WTC11 (cell line): ENCODE measurements around the gene CCDC57. TPM values are rescaled to one million over a fixed set of nuclear protein-coding genes. Genes with fewer than 3 reads are reported as not detected.

Source experiments
- ATAC-seq: fragments of 200-7000 bp; cut with Tn5 transposase; 2 replicates; pipeline ENCODE4 v1.10.0; 2021; ENCODE audit warnings: mild to moderate bottlenecking, moderate library complexity
- CTCF ChIA-PET: fragments of 300-600 bp; sonication (Branson Sonifier 250); formaldehyde crosslinking; loops from one replicate; lab custom pipeline; 2021; ENCODE audit warnings: antibody characterized with exemption; lab: Charles Lee
- POLR2A ChIA-PET: fragments of 350-600 bp; sonication (Branson Sonifier 250); formaldehyde crosslinking; loops from one replicate; lab custom pipeline; 2021; ENCODE audit warnings: antibody characterized with exemption; lab: Charles Lee
- DNase-seq: peaks from one replicate; pipeline ENCODE4 v3.0.0; 2021; ENCODE audit warnings: low spot score
- H3K27ac Mint-ChIP-seq: 2 replicates; pipeline ENCODE4 v1.8.0; 2021; ENCODE audit warnings: mixed read lengths
- H3K27me3 Mint-ChIP-seq: 2 replicates; pipeline ENCODE4 v1.8.0; 2021; ENCODE audit warnings: low read depth, mild to moderate bottlenecking, moderate library complexity, mixed read lengths
- H3K36me3 Mint-ChIP-seq: 2 replicates; pipeline ENCODE4 v1.8.0; 2021; ENCODE audit warnings: mixed read lengths
- H3K4me1 Mint-ChIP-seq: 2 replicates; pipeline ENCODE4 v1.8.0; 2022; ENCODE audit warnings: mixed read lengths
- H3K4me3 Mint-ChIP-seq: 2 replicates; pipeline ENCODE4 v1.8.0; 2021; ENCODE audit warnings: mild to moderate bottlenecking, moderate library complexity, mixed read lengths
- H3K9me3 Mint-ChIP-seq: 2 replicates; pipeline ENCODE4 v1.8.0; 2021; ENCODE audit warnings: mixed read lengths
- ATF6 ChIP-seq: sonication (generic); formaldehyde crosslinking; IDR thresholded peaks from 2 replicates; pipeline ENCODE4 v1.8.1; 2023; ENCODE audit warnings: mild to moderate bottlenecking, missing genetic modification reagents
- CREM ChIP-seq: sonication (generic); formaldehyde crosslinking; IDR thresholded peaks from 2 replicates; pipeline ENCODE4 v1.8.1; 2022; ENCODE audit warnings: mild to moderate bottlenecking, missing genetic modification reagents, moderate library complexity
- ELF4 ChIP-seq: sonication (generic); formaldehyde crosslinking; IDR thresholded peaks from 2 replicates; pipeline ENCODE4 v1.8.1; 2022; ENCODE audit warnings: low read depth, mild to moderate bottlenecking, moderate library complexity, missing genetic modification reagents
- FOXK1 ChIP-seq: sonication (generic); formaldehyde crosslinking; IDR thresholded peaks from 2 replicates; pipeline ENCODE4 v1.8.0; 2022; ENCODE audit warnings: mild to moderate bottlenecking, moderate library complexity, missing genetic modification reagents
- PRRX2 ChIP-seq: fragments of 250-450 bp; sonication (Bioruptor Pico); IDR thresholded peaks from 2 replicates; pipeline ENCODE4 v1.8.0; 2021; ENCODE audit warnings: mild to moderate bottlenecking
- SMAD4 ChIP-seq: sonication (generic); formaldehyde crosslinking; IDR thresholded peaks from 2 replicates; pipeline ENCODE4 v1.8.0; 2022; ENCODE audit warnings: mild to moderate bottlenecking, missing genetic modification reagents
- ZBTB43 ChIP-seq: sonication (generic); formaldehyde crosslinking; IDR thresholded peaks from 2 replicates; pipeline ENCODE4 v1.8.1; 2023; ENCODE audit warnings: mild to moderate bottlenecking, missing genetic modification reagents
- ZNF138 ChIP-seq: sonication (generic); formaldehyde crosslinking; conservative IDR thresholded peaks from 2 replicates; pipeline ENCODE4 v1.8.1; 2022; ENCODE audit warnings: mild to moderate bottlenecking, moderate library complexity, missing genetic modification reagents
- total RNA-seq: library from RNA; stranded (reverse); gene quantifications from 3 replicates; pipeline ENCODE4 v1.2.3, GENCODE V29; 2021
- TF ChIP-seq, protein P1 (sequence below): fragments of 200-600 bp; IDR thresholded peaks from 2 replicates; pipeline ENCODE4 v1.8.0; 2022; ENCODE audit warnings: antibody characterized with exemption
- TF ChIP-seq, protein P2 (sequence below): fragments of 250-450 bp; sonication (Bioruptor Pico); IDR thresholded peaks from 2 replicates; pipeline ENCODE4 v1.9.0; 2021; ENCODE audit warnings: mild to moderate bottlenecking
- TF ChIP-seq, protein P3 (sequence below): sonication (generic); formaldehyde crosslinking; IDR thresholded peaks from 2 replicates; pipeline ENCODE4 v1.8.0; 2022; ENCODE audit warnings: mild to moderate bottlenecking, missing genetic modification reagents
- TF ChIP-seq, protein P4 (sequence below): sonication (generic); formaldehyde crosslinking; IDR thresholded peaks from 2 replicates; pipeline ENCODE4 v1.8.1; 2022; ENCODE audit warnings: low read depth, mild to moderate bottlenecking, moderate library complexity, missing genetic modification reagents, borderline replicate concordance
- TF ChIP-seq, protein P5 (sequence below): sonication (generic); formaldehyde crosslinking; IDR thresholded peaks from 2 replicates; pipeline ENCODE4 v1.8.1; 2022; ENCODE audit warnings: missing genetic modification reagents, borderline replicate concordance

CCDC57 gene
- total RNA-seq, 1 experiment from 2014 or later, result 20.0 TPM

- TF ChIP-seq ZBTB43 (no peak), PRRX2 (no peak), FOXK1 (CRISPR knock-in tag) (no peak), CREM (no peak), ELF4 (CRISPR knock-in tag) (no peak), ZNF138 (CRISPR knock-in tag) (no peak), SMAD4 (CRISPR knock-in tag) (no peak)
- TF ChIP-seq, protein P1, sequence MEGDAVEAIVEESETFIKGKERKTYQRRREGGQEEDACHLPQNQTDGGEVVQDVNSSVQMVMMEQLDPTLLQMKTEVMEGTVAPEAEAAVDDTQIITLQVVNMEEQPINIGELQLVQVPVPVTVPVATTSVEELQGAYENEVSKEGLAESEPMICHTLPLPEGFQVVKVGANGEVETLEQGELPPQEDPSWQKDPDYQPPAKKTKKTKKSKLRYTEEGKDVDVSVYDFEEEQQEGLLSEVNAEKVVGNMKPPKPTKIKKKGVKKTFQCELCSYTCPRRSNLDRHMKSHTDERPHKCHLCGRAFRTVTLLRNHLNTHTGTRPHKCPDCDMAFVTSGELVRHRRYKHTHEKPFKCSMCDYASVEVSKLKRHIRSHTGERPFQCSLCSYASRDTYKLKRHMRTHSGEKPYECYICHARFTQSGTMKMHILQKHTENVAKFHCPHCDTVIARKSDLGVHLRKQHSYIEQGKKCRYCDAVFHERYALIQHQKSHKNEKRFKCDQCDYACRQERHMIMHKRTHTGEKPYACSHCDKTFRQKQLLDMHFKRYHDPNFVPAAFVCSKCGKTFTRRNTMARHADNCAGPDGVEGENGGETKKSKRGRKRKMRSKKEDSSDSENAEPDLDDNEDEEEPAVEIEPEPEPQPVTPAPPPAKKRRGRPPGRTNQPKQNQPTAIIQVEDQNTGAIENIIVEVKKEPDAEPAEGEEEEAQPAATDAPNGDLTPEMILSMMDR, result no peak
- TF ChIP-seq, protein P2, sequence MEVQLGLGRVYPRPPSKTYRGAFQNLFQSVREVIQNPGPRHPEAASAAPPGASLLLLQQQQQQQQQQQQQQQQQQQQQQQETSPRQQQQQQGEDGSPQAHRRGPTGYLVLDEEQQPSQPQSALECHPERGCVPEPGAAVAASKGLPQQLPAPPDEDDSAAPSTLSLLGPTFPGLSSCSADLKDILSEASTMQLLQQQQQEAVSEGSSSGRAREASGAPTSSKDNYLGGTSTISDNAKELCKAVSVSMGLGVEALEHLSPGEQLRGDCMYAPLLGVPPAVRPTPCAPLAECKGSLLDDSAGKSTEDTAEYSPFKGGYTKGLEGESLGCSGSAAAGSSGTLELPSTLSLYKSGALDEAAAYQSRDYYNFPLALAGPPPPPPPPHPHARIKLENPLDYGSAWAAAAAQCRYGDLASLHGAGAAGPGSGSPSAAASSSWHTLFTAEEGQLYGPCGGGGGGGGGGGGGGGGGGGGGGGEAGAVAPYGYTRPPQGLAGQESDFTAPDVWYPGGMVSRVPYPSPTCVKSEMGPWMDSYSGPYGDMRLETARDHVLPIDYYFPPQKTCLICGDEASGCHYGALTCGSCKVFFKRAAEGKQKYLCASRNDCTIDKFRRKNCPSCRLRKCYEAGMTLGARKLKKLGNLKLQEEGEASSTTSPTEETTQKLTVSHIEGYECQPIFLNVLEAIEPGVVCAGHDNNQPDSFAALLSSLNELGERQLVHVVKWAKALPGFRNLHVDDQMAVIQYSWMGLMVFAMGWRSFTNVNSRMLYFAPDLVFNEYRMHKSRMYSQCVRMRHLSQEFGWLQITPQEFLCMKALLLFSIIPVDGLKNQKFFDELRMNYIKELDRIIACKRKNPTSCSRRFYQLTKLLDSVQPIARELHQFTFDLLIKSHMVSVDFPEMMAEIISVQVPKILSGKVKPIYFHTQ, result no peak
- TF ChIP-seq, protein P3, sequence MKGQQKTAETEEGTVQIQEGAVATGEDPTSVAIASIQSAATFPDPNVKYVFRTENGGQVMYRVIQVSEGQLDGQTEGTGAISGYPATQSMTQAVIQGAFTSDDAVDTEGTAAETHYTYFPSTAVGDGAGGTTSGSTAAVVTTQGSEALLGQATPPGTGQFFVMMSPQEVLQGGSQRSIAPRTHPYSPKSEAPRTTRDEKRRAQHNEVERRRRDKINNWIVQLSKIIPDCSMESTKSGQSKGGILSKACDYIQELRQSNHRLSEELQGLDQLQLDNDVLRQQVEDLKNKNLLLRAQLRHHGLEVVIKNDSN, result no peak
Measured at GRCh38 chr17:82179946-82180475, 32.6 kb downstream of the CCDC57 start (continued).

DNA sequence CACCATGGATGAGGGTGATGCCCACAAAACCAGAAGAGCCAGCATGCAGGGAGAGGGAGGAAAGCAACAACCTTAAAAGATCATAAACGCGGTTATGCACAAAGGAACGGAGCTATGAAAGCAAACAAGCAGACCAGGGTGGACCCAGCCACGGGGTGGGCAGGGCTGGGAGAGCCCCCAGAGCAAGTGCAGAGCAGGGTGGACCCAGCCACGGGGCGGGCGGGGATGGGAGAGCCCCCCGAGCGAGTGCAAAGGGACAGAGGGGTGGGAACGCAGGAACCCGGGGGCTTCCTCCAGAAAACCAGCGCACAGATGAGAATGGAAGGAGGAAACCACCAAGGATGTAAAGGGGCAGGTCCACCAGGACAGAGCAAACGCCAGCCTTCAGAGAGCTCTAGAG, 33.2 kb downstream of the CCDC57 start:
- ATAC-seq, result no peak

More for the DNA sequence above, 33.2 kb downstream of the CCDC57 start:
- no peak for DNase-seq
- H3K36me3 Mint-ChIP-seq, result peaks cover 25% of the 10 kb centered on the region
- H3K4me1 Mint-ChIP-seq, result peaks cover 18% of the 10 kb centered on the region
- ChIA-PET POLR2A (no interaction called here), CTCF (interaction anchor here (2.0 kb wide), 1 partner anchor 25 kb away, joined by 5 read pairs; no protein-coding TSS in a partner anchor)
- no peak overlapping the region for H3K27ac Mint-ChIP-seq
- no peak overlapping the region for H3K4me3 Mint-ChIP-seq
- H3K9me3 Mint-ChIP-seq, result no peaks in the 10 kb centered on the region
- TF ChIP-seq ZBTB43, result no peak
- no peak for TF ChIP-seq ATF6
- TF ChIP-seq, protein P1, result no peak
- TF ChIP-seq, protein P4, sequence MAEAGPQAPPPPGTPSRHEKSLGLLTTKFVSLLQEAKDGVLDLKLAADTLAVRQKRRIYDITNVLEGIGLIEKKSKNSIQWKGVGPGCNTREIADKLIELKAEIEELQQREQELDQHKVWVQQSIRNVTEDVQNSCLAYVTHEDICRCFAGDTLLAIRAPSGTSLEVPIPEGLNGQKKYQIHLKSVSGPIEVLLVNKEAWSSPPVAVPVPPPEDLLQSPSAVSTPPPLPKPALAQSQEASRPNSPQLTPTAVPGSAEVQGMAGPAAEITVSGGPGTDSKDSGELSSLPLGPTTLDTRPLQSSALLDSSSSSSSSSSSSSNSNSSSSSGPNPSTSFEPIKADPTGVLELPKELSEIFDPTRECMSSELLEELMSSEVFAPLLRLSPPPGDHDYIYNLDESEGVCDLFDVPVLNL (CRISPR knock-in tag), result no peak
- TF ChIP-seq, protein P5, sequence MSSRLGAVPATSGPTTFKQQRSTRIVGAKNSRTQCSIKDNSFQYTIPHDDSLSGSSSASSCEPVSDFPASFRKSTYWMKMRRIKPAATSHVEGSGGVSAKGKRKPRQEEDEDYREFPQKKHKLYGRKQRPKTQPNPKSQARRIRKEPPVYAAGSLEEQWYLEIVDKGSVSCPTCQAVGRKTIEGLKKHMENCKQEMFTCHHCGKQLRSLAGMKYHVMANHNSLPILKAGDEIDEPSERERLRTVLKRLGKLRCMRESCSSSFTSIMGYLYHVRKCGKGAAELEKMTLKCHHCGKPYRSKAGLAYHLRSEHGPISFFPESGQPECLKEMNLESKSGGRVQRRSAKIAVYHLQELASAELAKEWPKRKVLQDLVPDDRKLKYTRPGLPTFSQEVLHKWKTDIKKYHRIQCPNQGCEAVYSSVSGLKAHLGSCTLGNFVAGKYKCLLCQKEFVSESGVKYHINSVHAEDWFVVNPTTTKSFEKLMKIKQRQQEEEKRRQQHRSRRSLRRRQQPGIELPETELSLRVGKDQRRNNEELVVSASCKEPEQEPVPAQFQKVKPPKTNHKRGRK (CRISPR knock-in tag), result no peak
- H3K27me3 Mint-ChIP-seq, result peaks cover 70% of the 10 kb centered on the region
